ENCODE measurements around the gene ZNF133. TPM values are rescaled to one million over a fixed set of nuclear protein-coding genes. Genes with fewer than 3 reads are reported as not detected.

The ZNF133 gene
- total and polyA plus RNA-seq, 2 of the 13 experiments (the other 11 are each of a cell fraction or from before 2014, with no cell fraction given): 23.5 to 26.7 TPM

DNA sequence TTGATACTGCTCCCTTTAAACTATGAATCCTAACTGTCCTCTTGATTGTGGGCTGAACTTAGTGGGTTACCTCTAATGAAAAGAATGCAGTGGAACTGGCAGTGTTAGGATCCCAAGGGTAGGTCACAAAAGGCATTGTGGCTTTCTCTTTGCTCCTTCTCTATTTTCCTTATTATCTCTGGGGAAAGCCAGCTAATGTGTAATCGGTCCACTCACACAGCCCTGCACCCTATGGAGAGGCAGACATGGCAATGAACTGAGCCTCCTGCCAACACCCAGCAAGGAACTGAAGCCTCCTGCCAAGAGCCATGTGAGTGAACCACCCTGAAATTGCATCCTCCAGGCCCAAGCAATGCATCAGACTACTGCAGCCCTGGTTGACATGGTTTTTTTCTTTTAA lies 24.6 kb upstream of the ZNF133 start:
- ATAC-seq (peak; percentile 91), DNase-seq (ENCODE audit: low spot score) (peak; percentile 39), FAIRE-seq (no peak)
- TF ChIP-seq, protein P1, sequence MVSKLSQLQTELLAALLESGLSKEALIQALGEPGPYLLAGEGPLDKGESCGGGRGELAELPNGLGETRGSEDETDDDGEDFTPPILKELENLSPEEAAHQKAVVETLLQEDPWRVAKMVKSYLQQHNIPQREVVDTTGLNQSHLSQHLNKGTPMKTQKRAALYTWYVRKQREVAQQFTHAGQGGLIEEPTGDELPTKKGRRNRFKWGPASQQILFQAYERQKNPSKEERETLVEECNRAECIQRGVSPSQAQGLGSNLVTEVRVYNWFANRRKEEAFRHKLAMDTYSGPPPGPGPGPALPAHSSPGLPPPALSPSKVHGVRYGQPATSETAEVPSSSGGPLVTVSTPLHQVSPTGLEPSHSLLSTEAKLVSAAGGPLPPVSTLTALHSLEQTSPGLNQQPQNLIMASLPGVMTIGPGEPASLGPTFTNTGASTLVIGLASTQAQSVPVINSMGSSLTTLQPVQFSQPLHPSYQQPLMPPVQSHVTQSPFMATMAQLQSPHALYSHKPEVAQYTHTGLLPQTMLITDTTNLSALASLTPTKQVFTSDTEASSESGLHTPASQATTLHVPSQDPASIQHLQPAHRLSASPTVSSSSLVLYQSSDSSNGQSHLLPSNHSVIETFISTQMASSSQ (IDR thresholded peaks at IDR 0.05; ENCODE audit: low read depth): 0 out of 2 replicates have a peak, but pooled peaks have one; percentile 22
- TF ChIP-seq, protein P1 (CRISPR knock-in tag; IDR thresholded peaks at IDR 0.05; ENCODE audit: borderline replicate concordance): no peak
- TF ChIP-seq ZNF124 (CRISPR knock-in tag; IDR thresholded peaks at IDR 0.05): no peak
- H4K20me1 ChIP-seq (ENCODE audit: insufficient read depth, low read length): no peaks in the 10 kb centered on the region
- no peaks in the 10 kb centered on the region for H3K36me3 ChIP-seq (replicated peaks in 1 of 2; ENCODE audit: control insufficient read depth in 1 of 2, insufficient read depth in 2 of 2, low read length in 2 of 2)
- no peaks in the 10 kb centered on the region for H3K9me3 ChIP-seq (ENCODE audit: low read length)
- H3K9ac ChIP-seq (ENCODE audit: insufficient read depth, low read depth, low read length): no peak overlapping the region
- peaks cover 0 to 12% of the 10 kb centered on the region in 2 experiments; a peak in 3 of 5 replicates for H3K27me3 ChIP-seq (ENCODE audit: control insufficient read depth in 1 of 2, insufficient read depth in 2 of 2, low read length in 2 of 2)
- no TSS peak for BruUV-seq (replicated peaks)
- no peak overlapping the region for H3K4me2 ChIP-seq (ENCODE audit: low read depth, low read length)
- WGBS (ENCODE audit: low lambda C conversion rate): 0% methylated on average over 1 of the region's 1 CpG
- CTCF ChIA-PET (ENCODE audit: low intra/inter-chr PET ratio, low total read pairs): no interaction called here
- 0 out of 2 replicates have a peak, but pooled peaks cover 7% of the 10 kb centered on the region for H3K4me1 ChIP-seq (ENCODE audit: insufficient read depth, low read length)
- in situ Hi-C loops (cut with HindIII; ENCODE audit: extremely low pct_ligation_motif_present, low pct_unique_long_range_greater_than_20kb): loop anchor here (25.0 kb wide), 1 partner anchor 201 kb away; the partner anchor contains the start of gene OVOL2
- POLR2A ChIA-PET: interaction anchor here (1.5 kb wide), 1 partner anchor 25 kb away, joined by 4 read pairs; the partner anchor contains the start of gene ZNF133
- H2AFZ ChIP-seq (ENCODE audit: low read length): no peak overlapping the region
- H3K79me2 ChIP-seq (ENCODE audit: insufficient read depth, low read length): no peaks in the 10 kb centered on the region
- no peak overlapping the region for H3K27ac ChIP-seq (ENCODE audit: extremely low read length, insufficient read depth, low read length)
- no peak overlapping the region for H3K4me3 ChIP-seq (replicated peaks in 1 of 3; ENCODE audit: insufficient read depth in 1 of 3, low read depth in 2 of 3, low read length in 3 of 3)
- intact Hi-C loops (cut with micrococcal nuclease; ENCODE audit: unreplicated experiment): no loop called here

DNA sequence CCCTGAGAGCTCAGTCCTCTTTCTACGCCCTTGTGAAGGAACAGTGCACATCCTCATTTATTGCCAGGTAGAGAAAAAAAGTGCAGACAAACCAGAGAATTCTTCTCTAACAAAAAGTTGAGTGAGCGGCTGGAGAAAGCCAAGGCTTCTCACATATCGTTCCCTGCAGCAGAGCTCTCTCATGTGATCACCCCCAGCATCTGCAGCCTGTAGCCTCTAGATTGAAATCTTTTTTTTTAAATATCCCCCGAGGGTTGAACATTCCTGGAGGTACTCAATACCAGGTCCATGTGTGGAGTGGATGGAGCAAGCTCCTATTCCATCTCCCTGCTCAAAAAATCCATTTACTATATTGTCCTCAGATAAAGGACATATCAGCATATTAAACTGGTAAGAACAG lies 22.9 kb upstream of the ZNF133 start:
- Histone ChIP-seq H3K79me2 (ENCODE audit: insufficient read depth, low read length) (no peaks in the 10 kb centered on the region), H3K4me2 (ENCODE audit: low read depth, low read length) (no peak overlapping the region), H3K36me3 (replicated peaks in 1 of 2; ENCODE audit: control insufficient read depth in 1 of 2, insufficient read depth in 2 of 2, low read length in 2 of 2) (no peaks in the 10 kb centered on the region), H2AFZ (ENCODE audit: low read length) (no peak overlapping the region), H3K27ac (ENCODE audit: extremely low read length, insufficient read depth, low read length) (no peak overlapping the region), H4K20me1 (ENCODE audit: insufficient read depth, low read length) (no peaks in the 10 kb centered on the region), H3K27me3 (ENCODE audit: control insufficient read depth in 1 of 2, insufficient read depth in 2 of 2, low read length in 2 of 2) (peaks cover 0 to 12% of the 10 kb centered on the region in 2 experiments; a peak in 3 of 5 replicates), H3K9ac (ENCODE audit: insufficient read depth, low read depth, low read length) (no peak overlapping the region), H3K4me3 (replicated peaks in 1 of 3; ENCODE audit: insufficient read depth in 1 of 3, low read depth in 2 of 3, low read length in 3 of 3) (no peak overlapping the region), H3K4me1 (ENCODE audit: insufficient read depth, low read length) (0 out of 2 replicates have a peak, but pooled peaks cover 7% of the 10 kb centered on the region), H3K9me3 (ENCODE audit: low read length) (no peaks in the 10 kb centered on the region)
- no peak for TF ChIP-seq ZNF616 (CRISPR knock-in tag; IDR thresholded peaks at IDR 0.05; ENCODE audit: low read depth)
- TF ChIP-seq PAF1 (CRISPR knock-in tag; IDR thresholded peaks at IDR 0.05): no peak
- ChIA-PET POLR2A (no interaction called here), CTCF (ENCODE audit: low intra/inter-chr PET ratio, low total read pairs) (no interaction called here)
- DNase-seq (ENCODE audit: low spot score) (no peak), FAIRE-seq (no peak), ATAC-seq (no peak)
- 23% methylated on average over 4 of the region's 4 CpGs for WGBS (ENCODE audit: low lambda C conversion rate)
- intact Hi-C loops (cut with micrococcal nuclease; ENCODE audit: unreplicated experiment) (no loop called here), in situ Hi-C loops (cut with HindIII; ENCODE audit: extremely low pct_ligation_motif_present, low pct_unique_long_range_greater_than_20kb) (loop anchor here (25.0 kb wide), 1 partner anchor 203 kb away; the partner anchor contains the start of gene OVOL2)
- BruUV-seq (replicated peaks): no TSS peak
